PC-3 (cell line): Measurements from ENCODE around the gene NOC4L. TPM values are rescaled to one million over a fixed set of nuclear protein-coding genes. Genes with fewer than 3 reads are reported as not detected.

ENCODE experiments used
- ATAC-seq: fragments of 200-7000 bp; cut with Tn5 transposase; 2 replicates; pipeline ENCODE4 v1.9.1; 2020; ENCODE audit warnings: mild to moderate bottlenecking, moderate library complexity
- BruUV-seq: library from RNA; stranded (reverse); fragments of 400-500 nt; replicated peaks from 2 replicates; lab custom pipeline; 2021; lab: Mats Ljungman, UMichigan
- CTCF ChIA-PET: fragments of 300-600 bp; sonication (Branson Sonifier 250); formaldehyde crosslinking; loops from one replicate; lab custom pipeline; 2022; ENCODE audit warnings: antibody characterized with exemption; lab: Charles Lee
- POLR2A ChIA-PET: fragments of 300-600 bp; sonication (Branson Sonifier 250); formaldehyde crosslinking; loops from one replicate; lab custom pipeline; 2022; ENCODE audit warnings: antibody characterized with exemption; ENCODE audit not compliant: unreplicated experiment; lab: Charles Lee
- DNase-seq: peaks from one replicate; pipeline ENCODE4 v3.0.0-alpha.2; 2015
- H2AFZ ChIP-seq: fragments of 300-600 bp; sonication (generic); 2 replicates; pipeline ENCODE4 v1.6.0; 2016; ENCODE audit warnings: antibody characterized with exemption, low read length
- H3F3A ChIP-seq: fragments of 300-600 bp; sonication (generic); one replicate; pipeline ENCODE4 v1.6.0; 2017; ENCODE audit warnings: antibody characterized with exemption, low read length, control low read depth, mild to moderate bottlenecking; ENCODE audit not compliant: unreplicated experiment
- H3K27ac ChIP-seq: fragments of 300-600 bp; sonication (generic); 2 replicates; pipeline ENCODE4 v1.5.1; 2016; ENCODE audit warnings: mild to moderate bottlenecking, low read length
- H3K27me3 ChIP-seq: fragments of 300-600 bp; sonication (generic); 2 replicates; pipeline ENCODE4 v1.6.1; 2016; ENCODE audit warnings: low read length, mixed read lengths
- H3K36me3 ChIP-seq: fragments of 300-600 bp; sonication (generic); 2 replicates; pipeline ENCODE4 v1.6.1; 2016; ENCODE audit warnings: low read depth, mixed run types, low read length, mixed read lengths
- H3K4me1 ChIP-seq: fragments of 300-600 bp; sonication (generic); 2 replicates; pipeline ENCODE4 v1.5.1; 2016; ENCODE audit warnings: low read length; ENCODE audit not compliant: insufficient read depth
- H3K4me2 ChIP-seq: fragments of 300-600 bp; sonication (generic); 2 replicates; pipeline ENCODE4 v1.6.0; 2016; ENCODE audit warnings: low read length
- H3K4me3 ChIP-seq: fragments of 300-600 bp; sonication (generic); 2 replicates; pipeline ENCODE4 v1.5.1; 2016; ENCODE audit warnings: mild to moderate bottlenecking, low read length, mixed read lengths
- H3K79me2 ChIP-seq: fragments of 300-600 bp; sonication (generic); 2 replicates; pipeline ENCODE4 v1.6.1; 2017; ENCODE audit warnings: low read length, mixed read lengths
- H3K9ac ChIP-seq: fragments of 300-600 bp; sonication (generic); 2 replicates; pipeline ENCODE4 v1.6.0; 2016; ENCODE audit warnings: mild to moderate bottlenecking, low read length
- H3K9me2 ChIP-seq: fragments of 300-600 bp; sonication (generic); replicated peaks from 2 replicates; pipeline ENCODE4 v1.6.1; 2016; ENCODE audit warnings: mixed run types, low read length, mixed read lengths
- H3K9me3 ChIP-seq: fragments of 300-600 bp; sonication (generic); 2 replicates; pipeline ENCODE4 v1.6.1; 2016; ENCODE audit warnings: low read length, mixed read lengths
- H4K20me1 ChIP-seq: fragments of 300-600 bp; sonication (generic); 2 replicates; pipeline ENCODE4 v1.6.1; 2016; ENCODE audit warnings: low read length, mixed read lengths
- EZH2 ChIP-seq: fragments of 300-600 bp; sonication (generic); IDR thresholded peaks from one replicate; pipeline ENCODE4 v1.6.1; 2017; ENCODE audit warnings: antibody characterized with exemption, mild to moderate bottlenecking, low read length; ENCODE audit not compliant: unreplicated experiment
- EZH2phosphoT487 ChIP-seq: fragments of 300-600 bp; sonication (generic); IDR thresholded peaks from 2 replicates; pipeline ENCODE4 v1.6.1; 2018; ENCODE audit warnings: mild to moderate bottlenecking, antibody characterized with exemption, low read length, borderline replicate concordance
- intact Hi-C: fragments of 100-400 bp; cut with micrococcal nuclease; formaldehyde crosslinking; loops from 2 replicates; pipeline ENCODE4 v1.9.0; 2023
- total RNA-seq: library from RNA; depleted of rRNA; stranded (reverse); fragments of >200 nt; gene quantifications from 2 replicates; pipeline ENCODE4 v1.2.3, GENCODE V29; 2014
- TF ChIP-seq, protein P1 (sequence below): fragments of 300-600 bp; sonication (generic); conservative IDR thresholded peaks from 2 replicates; pipeline ENCODE4 v1.5.1; 2017; ENCODE audit warnings: antibody characterized with exemption, low read depth, mild to moderate bottlenecking, low read length

NOC4L gene
- total RNA-seq, 1 experiment from 2014 or later: 44.4 TPM

DNA sequence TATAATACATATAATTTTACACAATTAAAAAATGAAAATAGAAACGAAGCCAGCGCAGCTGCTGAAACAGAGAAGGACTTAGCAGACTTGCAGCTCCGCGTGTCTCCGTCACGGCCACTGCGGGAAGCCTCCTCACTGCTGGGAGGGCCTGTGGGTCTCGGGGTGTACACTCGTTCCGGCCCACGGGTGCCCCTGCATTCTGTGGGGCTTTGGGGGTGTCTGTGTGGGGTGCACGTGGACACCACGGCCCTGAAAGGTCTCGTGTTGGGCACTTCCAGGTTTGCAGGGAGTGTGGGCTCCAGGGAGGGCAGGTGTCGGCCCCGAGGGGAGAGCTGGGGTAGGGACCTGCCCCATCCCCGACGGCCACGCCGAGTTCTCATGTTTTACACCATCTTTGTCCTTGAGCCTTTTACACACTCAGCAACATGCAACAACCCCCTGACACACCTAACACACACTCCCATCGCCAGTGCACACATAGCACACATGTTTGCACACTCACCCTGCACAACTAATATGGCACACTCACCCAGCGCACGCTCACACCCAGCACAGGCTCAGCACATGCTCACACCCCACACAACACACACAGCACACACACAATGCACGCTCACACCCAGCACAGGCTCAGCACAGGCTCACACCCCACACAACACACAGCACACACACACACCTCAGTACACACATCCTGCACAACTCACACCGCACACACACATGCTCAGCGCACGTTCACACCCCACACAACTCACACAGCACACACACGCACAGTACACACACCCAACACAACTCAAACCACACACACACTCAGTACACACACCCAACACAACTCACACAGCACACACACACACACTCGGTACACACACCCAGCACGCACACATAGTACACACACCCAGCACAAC lies 36.6 kb downstream of the NOC4L start:
- TF ChIP-seq, protein P1, sequence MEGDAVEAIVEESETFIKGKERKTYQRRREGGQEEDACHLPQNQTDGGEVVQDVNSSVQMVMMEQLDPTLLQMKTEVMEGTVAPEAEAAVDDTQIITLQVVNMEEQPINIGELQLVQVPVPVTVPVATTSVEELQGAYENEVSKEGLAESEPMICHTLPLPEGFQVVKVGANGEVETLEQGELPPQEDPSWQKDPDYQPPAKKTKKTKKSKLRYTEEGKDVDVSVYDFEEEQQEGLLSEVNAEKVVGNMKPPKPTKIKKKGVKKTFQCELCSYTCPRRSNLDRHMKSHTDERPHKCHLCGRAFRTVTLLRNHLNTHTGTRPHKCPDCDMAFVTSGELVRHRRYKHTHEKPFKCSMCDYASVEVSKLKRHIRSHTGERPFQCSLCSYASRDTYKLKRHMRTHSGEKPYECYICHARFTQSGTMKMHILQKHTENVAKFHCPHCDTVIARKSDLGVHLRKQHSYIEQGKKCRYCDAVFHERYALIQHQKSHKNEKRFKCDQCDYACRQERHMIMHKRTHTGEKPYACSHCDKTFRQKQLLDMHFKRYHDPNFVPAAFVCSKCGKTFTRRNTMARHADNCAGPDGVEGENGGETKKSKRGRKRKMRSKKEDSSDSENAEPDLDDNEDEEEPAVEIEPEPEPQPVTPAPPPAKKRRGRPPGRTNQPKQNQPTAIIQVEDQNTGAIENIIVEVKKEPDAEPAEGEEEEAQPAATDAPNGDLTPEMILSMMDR: no peak
- TF ChIP-seq EZH2 (no peak), EZH2phosphoT487 (no peak)
- POLR2A ChIA-PET: no interaction called here

DNA sequence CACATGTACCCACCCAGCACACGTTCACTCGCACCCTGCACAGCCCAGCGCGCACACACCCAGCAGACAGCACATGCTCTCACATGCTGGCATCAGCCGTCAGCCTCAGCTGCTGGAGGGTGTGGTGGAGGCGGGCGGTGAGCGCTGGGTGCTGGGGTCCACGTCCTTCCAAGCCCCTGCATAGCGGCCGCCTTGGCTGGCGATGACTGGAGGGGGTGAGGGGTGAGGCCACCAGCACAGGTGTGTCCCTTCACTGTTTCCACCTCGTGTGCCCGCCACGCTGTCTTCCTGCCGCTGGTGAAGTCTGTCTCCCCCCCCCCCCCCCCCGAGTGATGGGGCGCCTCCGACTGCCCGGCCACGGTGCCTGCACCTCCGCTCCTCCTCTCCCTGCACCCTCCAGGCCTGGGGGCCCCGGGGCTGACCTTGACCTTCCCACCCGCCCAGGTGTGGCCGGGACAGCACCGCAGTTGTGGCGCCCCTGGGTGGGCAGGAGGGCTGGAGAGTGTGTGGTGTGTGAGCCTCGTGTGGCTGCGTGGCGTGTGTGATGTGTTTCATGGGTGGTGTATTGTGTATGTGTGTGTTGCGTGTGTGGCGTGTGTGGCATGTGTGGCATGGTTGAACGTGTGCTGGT lies 37.4 kb downstream of the NOC4L start:
- Histone ChIP-seq H4K20me1 (no peaks in the 10 kb centered on the region), H3K4me1 (peaks cover 10% of the 10 kb centered on the region; the same call in 1 of the 2 replicates), H3K79me2 (no peaks in the 10 kb centered on the region), H3F3A (no peaks in the 10 kb centered on the region), H3K9me3 (no peaks in the 10 kb centered on the region), H3K27ac (no peak overlapping the region), H2AFZ (no peak overlapping the region), H3K27me3 (peaks cover 31% of the 10 kb centered on the region; the same call in 1 of the 2 replicates), H3K4me3 (no peak overlapping the region), H3K9me2 (no peaks in the 10 kb centered on the region), H3K4me2 (no peak overlapping the region), H3K36me3 (no peaks in the 10 kb centered on the region), H3K9ac (no peak overlapping the region)
- ATAC-seq (no peak), DNase-seq (no peak)
- no peak for TF ChIP-seq EZH2phosphoT487
- TF ChIP-seq, protein P1: no peak
- TF ChIP-seq EZH2: no peak
- POLR2A ChIA-PET: no interaction called here
- CTCF ChIA-PET: no interaction called here
- intact Hi-C loops: no loop called here
- no TSS peak for BruUV-seq

More for the DNA sequence above, 36.6 kb downstream of the NOC4L start:
- Histone ChIP-seq H2AFZ (no peak overlapping the region), H3K27ac (no peak overlapping the region), H3F3A (no peaks in the 10 kb centered on the region), H3K4me3 (no peak overlapping the region), H3K4me1 (peaks cover 10% of the 10 kb centered on the region; the same call in 1 of the 2 replicates), H3K27me3 (peaks cover 39% of the 10 kb centered on the region), H3K79me2 (no peaks in the 10 kb centered on the region), H3K9me2 (no peaks in the 10 kb centered on the region), H3K9ac (no peak overlapping the region), H3K4me2 (no peak overlapping the region), H4K20me1 (no peaks in the 10 kb centered on the region), H3K9me3 (no peaks in the 10 kb centered on the region), H3K36me3 (no peaks in the 10 kb centered on the region)
- BruUV-seq: no TSS peak
- ATAC-seq: no peak
- CTCF ChIA-PET: no interaction called here
- DNase-seq: no peak
- intact Hi-C loops: no loop called here
